SJSA1 (cell line): Measurements from ENCODE around the gene C1QTNF3. TPM values are rescaled to one million over a fixed set of nuclear protein-coding genes. Genes with fewer than 3 reads are reported as not detected.

Experiments
- total RNA-seq: library from RNA; depleted of rRNA; stranded (reverse); fragments of >200 nt; shearing (Covaris generic); gene quantifications from 2 replicates; pipeline ENCODE4 v1.2.3, GENCODE V29; 2014; rRNA removed

Gene C1QTNF3
- total RNA-seq, 1 experiment from 2014 or later = 0.24 TPM

Other genes starting within 250 kb of the C1QTNF3 start
- gene ADAMTS12, start 151.2 kb downstream of the C1QTNF3 start, total RNA-seq = 3.9 and 9.1 TPM in 2 replicates
- not detected in 2 replicates for gene RXFP3, start 106.8 kb downstream of the C1QTNF3 start, total RNA-seq
- not detected in 2 replicates for gene SLC45A2, start 58.5 kb downstream of the C1QTNF3 start, total RNA-seq
- gene AMACR, start 35.2 kb downstream of the C1QTNF3 start, total RNA-seq = 3.6 and 5.9 TPM in 2 replicates